Fibroblast of villous mesenchyme (primary cell): Measurements from ENCODE around the gene FEM1C. TPM values are rescaled to one million over a fixed set of nuclear protein-coding genes. Genes with fewer than 3 reads are reported as not detected.

Source experiments
- DNase-seq: peaks from one replicate; pipeline ENCODE4 v3.0.0-alpha.2; 2010; ENCODE audit warnings: low read depth
- H3K4me3 ChIP-seq: 2 replicates; pipeline ENCODE4 v1.5.1; 2011; ENCODE audit warnings: low read depth, mild to moderate bottlenecking, low read length
- CTCF ChIP-seq: IDR thresholded peaks from 2 replicates; pipeline ENCODE4 v1.5.1; 2012; ENCODE audit warnings: low read depth, mild to moderate bottlenecking, low read length; ENCODE audit not compliant: insufficient read depth
- total RNA-seq: library from RNA; depleted of rRNA; stranded (reverse); fragments of >200 nt; gene quantifications from 2 replicates; pipeline ENCODE4 v1.2.3, GENCODE V29; 2012

FEM1C gene
- total RNA-seq, 1 donor, result 17.3 TPM

- DNase-seq, result no peak
- H3K4me3 ChIP-seq, result peak overlapping the region; percentile 83
- no peak for TF ChIP-seq CTCF
Measured at GRCh38 chr5:115542651-115543364, 1.8 kb downstream of the FEM1C start.

GRCh38 chr5:115542086-115542485, 2.5 kb downstream of the FEM1C start:
- DNase-seq, result peak; percentile 51
- peak overlapping the region; percentile 83 for H3K4me3 ChIP-seq
- no peak for TF ChIP-seq CTCF

DNA sequence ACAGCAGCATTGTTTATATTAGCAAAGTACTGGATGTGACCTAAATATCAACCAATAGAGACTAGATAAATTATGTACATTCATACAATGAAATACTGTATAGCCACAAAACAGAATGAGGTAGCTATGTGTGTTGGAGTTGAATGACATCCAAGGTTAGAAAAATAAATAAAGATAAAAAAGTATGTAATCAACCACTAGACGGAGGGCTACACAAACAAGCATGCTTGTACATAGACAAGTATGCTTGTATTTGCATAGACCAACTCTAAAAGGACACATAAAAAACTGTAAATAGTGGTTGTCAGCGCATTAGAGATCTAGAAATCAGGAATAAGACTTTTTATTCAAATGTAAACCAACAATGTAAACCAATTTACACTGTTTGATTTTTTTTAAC, 3.0 kb downstream of the FEM1C start:
- no peak for TF ChIP-seq CTCF
- peak overlapping the region; percentile 83 for H3K4me3 ChIP-seq
- DNase-seq, result no peak

DNA sequence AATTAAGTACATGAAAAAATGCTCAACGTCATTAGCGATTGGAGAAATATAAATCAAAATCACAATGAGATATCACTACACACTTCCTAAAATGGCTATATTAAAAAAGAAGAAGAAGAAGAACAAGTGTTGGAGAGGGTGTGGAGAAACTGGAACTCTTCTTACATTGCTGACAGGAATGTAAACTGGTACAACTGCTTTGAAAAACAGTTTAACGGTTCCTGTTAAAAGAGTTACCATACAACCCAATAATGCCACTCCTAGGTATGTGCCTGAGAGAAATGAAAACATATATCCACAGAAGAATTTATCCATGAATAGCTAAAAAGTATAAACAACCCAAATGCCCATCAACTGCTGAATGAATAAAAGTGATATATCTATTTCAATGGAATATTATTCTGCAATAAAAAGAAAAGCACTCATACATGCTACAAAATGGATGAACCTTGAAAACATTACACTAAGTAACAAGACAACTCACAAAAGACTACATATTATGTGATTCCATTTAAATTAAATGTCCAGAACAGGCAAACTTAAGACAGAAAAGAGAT, 9.0 kb downstream of the FEM1C start:
- DNase-seq, result no peak
- no peak overlapping the region for H3K4me3 ChIP-seq
- TF ChIP-seq CTCF, result no peak

- peak; percentile 70 for DNase-seq
- H3K4me3 ChIP-seq, result no peak overlapping the region
- TF ChIP-seq CTCF, result no peak
Measured at GRCh38 chr5:115532517-115532916, 12.1 kb downstream of the FEM1C start.

GRCh38 chr5:115531787-115532367, 12.7 kb downstream of the FEM1C start:
- DNase-seq, result no peak
- no peak for TF ChIP-seq CTCF

More at GRCh38 chr5:115531787-115532367, 12.7 kb downstream of the FEM1C start:
- H3K4me3 ChIP-seq, result no peak overlapping the region
